Ectodermal cell (in vitro differentiated cells): ENCODE measurements around the gene NRTN.
"Not testable (repeated sequence)": the region's sequence is repeated elsewhere in the genome, so short reads cannot be mapped to it uniquely, and the experiment has no call there.

Experiments used
- H3K27ac ChIP-seq: 2 replicates; pipeline ENCODE4 v1.7.0; 2013; ENCODE audit warnings: mild to moderate bottlenecking, low read depth, low read length; ENCODE audit not compliant: insufficient read depth, poor library complexity, severe bottlenecking
- H3K27me3 ChIP-seq: 2 replicates; pipeline ENCODE4 v1.7.0; 2013; ENCODE audit warnings: mild to moderate bottlenecking, low read length; ENCODE audit not compliant: insufficient read depth, control insufficient read depth, poor library complexity, severe bottlenecking
- H3K36me3 ChIP-seq: one replicate; pipeline ENCODE4 v1.7.0; 2013; ENCODE audit warnings: low read length; ENCODE audit not compliant: control insufficient read depth, insufficient read depth
- H3K4me1 ChIP-seq: one replicate; pipeline ENCODE4 v1.7.0; 2013; ENCODE audit warnings: low read length; ENCODE audit not compliant: control insufficient read depth, insufficient read depth
- H3K4me3 ChIP-seq: 2 replicates; pipeline ENCODE4 v1.7.0; 2013; ENCODE audit warnings: low read depth, low read length, control low read depth; ENCODE audit not compliant: insufficient read depth
- H3K9me3 ChIP-seq: 2 replicates; pipeline ENCODE4 v1.7.0; 2013; ENCODE audit warnings: mild to moderate bottlenecking, low read length, moderate library complexity; ENCODE audit not compliant: control insufficient read depth
- WGBS, 2 experiments: methylation state at CpG; one replicate each; pipeline ENCODE4 v1.1.7; 2013; ENCODE audit warnings: missing lambda C conversion rate in 2 of 2; 5-methylcytosine and 5-hydroxymethylcytosine counted together

NRTN gene

DNA sequence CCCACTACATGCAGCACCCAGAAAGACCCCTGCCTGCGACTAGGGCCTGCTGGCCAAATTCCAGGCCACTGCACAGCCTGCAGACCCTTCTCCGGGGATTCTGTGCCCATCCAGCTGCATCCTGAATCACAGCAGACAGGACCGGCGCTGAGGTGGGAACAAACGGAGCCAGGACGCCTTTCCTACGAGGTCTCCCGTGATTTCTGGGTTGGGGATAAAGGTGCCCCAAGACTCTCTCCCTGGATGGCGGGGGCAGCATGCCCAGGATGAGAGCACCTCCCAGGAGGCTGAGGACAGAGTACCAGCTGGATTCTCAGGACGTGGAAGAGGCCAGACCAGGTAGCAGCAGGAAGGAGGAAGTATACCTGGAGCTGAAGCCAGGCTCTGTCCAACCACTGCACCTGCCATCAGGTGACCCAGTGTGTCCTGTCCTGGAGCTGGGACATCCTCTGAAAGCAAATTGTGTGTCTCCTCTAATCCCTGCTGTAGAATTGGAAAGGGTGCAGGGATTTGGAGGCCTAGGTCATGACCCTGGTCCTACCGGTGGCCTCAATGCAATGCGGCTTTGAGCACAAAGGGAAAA lies 68.8 kb downstream of the NRTN start:
- Histone ChIP-seq H3K36me3 (no peaks in the 10 kb centered on the region), H3K4me1 (peaks cover 8% of the 10 kb centered on the region), H3K4me3 (no peak overlapping the region), H3K27ac (no peak overlapping the region), H3K9me3 (no peaks in the 10 kb centered on the region), H3K27me3 (no peaks in the 10 kb centered on the region)
- WGBS, 2 experiments: 95% methylated on average over 12 of the region's 12 CpGs

- H3K4me3 ChIP-seq, H3K9me3 ChIP-seq, H3K27ac ChIP-seq, H3K4me1 ChIP-seq, H3K27me3 ChIP-seq, H3K36me3 ChIP-seq: not testable (repeated sequence)
- WGBS, 2 experiments: 85% methylated on average over 7 of the region's 7 CpGs
These were observed 69.6 kb downstream of the NRTN start for GRCh38 chr19:5874496-5874895.

DNA sequence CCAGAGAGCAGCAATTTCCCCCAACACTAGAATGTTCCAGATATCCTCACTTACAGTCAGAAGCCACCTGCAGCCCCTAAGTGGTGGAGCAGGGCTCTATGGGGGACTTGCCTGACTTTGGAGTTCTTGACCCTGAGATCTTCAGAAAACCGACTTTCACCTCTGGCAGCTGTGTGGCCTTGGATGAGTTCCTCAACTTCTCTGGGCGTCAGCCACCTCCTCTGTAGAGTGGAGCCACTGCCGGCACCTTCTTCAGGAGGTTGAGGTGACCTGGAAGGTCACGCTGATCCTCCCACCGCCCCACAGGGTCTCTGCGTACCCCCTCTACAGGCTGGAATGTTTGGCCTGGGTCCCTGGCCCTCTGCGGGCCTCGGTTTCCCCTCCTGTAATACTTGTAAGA lies 72.6 kb downstream of the NRTN start:
- 94% methylated on average over 8 of the region's 8 CpGs for WGBS, 2 experiments
- Histone ChIP-seq H3K27me3 (no peaks in the 10 kb centered on the region), H3K36me3 (no peaks in the 10 kb centered on the region), H3K4me1 (peaks cover 13% of the 10 kb centered on the region), H3K27ac (no peak overlapping the region), H3K4me3 (no peak overlapping the region), H3K9me3 (no peaks in the 10 kb centered on the region)

- H3K36me3 ChIP-seq: no peaks in the 10 kb centered on the region
- H3K9me3 ChIP-seq: no peaks in the 10 kb centered on the region
- no peak overlapping the region for H3K27ac ChIP-seq
- no peaks in the 10 kb centered on the region for H3K27me3 ChIP-seq
- peaks cover 13% of the 10 kb centered on the region for H3K4me1 ChIP-seq
- WGBS, 2 experiments: 69 to 80% methylated on average over 9 of the region's 9 CpGs
- H3K4me3 ChIP-seq: no peak overlapping the region
These were observed 73.0 kb downstream of the NRTN start for GRCh38 chr19:5877882-5878281.
